Purkinje cell (primary cell): ENCODE data around the gene ZNF316. TPM values are rescaled to one million over a fixed set of nuclear protein-coding genes. Genes with fewer than 3 reads are reported as not detected.

Experiments used
- polyA plus RNA-seq: library from polyadenylated mRNA; unstranded; fragments of >200 nt; fragmentation: Nextera tagmentation; gene quantifications from 2 replicates; pipeline ENCODE4 v1.2.1, GENCODE V29; 2014

Gene ZNF316
- polyA plus RNA-seq = 0.04 and 0.07 TPM in 2 replicates

DNA sequence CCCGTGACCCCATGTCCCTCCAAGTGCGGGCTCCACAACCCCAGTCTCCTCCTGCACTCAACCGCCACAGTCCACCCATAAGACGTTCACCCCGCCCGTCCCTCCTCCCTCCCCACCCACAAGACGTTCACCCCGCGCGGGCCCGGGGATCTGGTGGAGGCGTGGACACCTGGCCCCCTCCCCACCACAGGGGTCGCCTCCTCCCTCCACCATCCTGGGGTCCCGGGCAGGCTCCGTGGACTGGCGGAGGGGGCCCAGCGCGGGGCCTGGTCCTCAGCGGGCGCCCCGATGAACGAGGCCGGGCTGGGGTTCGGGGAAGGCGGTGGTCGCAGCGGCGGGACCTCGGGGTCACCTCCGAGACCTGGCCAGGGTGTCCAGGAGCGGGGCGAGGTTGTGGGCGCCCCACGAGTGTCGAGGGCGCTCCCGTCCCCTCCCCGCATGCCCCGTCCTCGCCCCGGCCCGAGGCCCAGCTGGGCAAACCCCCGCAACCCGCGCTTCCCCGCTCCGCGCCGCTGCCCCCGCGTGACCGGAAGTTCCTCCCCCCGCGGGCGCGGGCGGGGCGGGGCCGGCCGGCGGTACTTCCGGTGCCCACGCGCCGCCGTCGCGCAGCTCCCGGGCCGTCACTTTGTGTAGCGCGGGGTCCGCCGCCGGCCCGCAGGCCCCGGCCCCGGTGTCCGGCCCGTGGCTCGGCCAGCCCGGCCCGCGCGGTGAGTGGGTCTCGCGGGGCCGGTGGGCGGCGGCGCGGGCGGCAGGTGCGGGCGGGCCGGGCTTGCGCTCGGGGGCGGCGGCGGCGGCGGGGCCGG, at the start of gene ZNF316:
Gene ZNF316, plus strand, starts transcription at position 578 of the 803 bp plus-strand sequence. CDS start 5,092 bp downstream, outside the sequence.

DNA sequence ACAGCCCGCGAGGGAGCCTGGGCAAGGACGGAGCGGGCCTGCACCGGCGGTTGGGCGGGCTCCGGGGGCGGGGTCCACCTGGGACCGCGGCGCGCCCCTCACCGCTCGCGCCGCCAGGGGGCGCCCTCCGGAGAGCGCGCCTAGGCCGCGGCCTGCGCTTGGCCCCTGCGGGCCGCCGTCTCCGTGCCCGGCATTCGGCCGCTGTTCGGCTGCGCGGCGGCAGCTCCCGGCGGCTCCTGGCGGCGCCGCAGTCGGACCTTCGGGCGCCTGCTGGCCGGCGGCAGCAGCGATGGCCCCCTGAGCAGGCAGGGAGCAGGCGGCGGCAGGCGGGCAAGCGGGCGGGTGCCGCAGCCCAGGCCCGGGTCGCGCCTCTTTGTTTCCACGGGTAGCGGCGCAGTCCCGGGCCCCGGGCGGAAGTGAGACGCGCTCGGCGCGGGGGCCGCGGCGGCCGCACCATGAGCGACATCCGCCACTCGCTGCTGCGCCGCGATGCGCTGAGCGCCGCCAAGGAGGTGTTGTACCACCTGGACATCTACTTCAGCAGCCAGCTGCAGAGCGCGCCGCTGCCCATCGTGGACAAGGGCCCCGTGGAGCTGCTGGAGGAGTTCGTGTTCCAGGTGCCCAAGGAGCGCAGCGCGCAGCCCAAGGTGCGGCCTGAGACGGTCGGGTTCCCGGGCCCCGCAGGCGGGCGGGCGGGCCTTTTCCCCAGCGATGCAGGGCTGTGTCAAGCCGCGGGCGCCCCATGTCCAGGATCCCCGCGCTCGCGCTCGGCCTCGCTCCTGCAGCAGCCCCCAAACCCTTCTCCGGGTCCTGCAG, 47.1 kb upstream of the ZNF316 start, which contains the start of gene INTS15:
Gene INTS15, plus strand, starts transcription at position 193 of the 816 bp plus-strand sequence. Its CDS starts 263 bp downstream, at position 456.

DNA sequence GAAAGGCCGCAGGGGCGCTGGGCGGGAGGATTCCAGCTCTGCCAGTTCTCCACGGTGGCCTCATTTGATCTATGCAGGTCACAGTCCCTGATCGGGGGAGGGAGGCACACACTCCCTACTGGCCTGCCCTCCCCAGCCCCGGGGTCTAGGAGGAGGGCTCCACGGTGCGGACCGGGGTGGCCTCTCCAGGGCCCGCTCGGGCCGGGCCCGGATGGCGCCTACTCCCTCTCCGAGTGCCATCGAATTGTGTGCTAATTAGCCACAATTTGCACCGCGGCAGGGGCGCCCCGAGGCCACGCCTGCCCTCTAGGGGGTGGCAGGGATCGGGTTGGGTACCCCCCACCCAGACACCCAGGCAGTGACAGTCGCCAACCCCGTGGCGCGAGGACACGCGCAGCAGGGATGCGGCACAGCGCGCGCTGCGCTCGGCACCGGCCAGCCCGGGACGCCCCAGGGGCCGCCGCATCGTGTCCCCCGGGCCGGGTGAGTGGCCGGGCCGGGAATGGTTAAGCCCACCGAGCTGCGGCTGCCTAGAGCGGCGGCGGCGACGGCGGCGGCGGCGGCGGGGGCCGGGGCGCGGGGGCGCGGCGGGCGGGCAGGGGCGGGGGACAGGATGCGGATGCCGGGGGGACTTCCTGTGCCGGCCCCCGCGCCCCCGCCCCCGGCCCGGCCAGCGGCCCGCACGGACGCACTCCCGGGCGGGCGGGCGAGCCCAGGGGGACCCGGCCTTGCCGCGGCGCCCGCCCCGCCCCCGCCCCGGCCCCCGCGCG, 22.0 kb upstream of the ZNF316 start, which contains the start of gene ZNF853:
Gene ZNF853, plus strand, starts transcription at position 658 of the 770 bp plus-strand sequence. CDS start 565 bp downstream, outside the sequence.

Other genes starting within 250 kb of the ZNF316 start
- gene DAGLB, start 189.4 kb upstream of the ZNF316 start, polyA plus RNA-seq = 6.4 and 9.4 TPM in 2 replicates
- gene KDELR2, start 153.2 kb upstream of the ZNF316 start, polyA plus RNA-seq = 29.6 and 45.9 TPM in 2 replicates
- gene GRID2IP, start 85.9 kb upstream of the ZNF316 start, polyA plus RNA-seq = 1.2 and 1.7 TPM in 2 replicates
- gene ZDHHC4, start 59.9 kb upstream of the ZNF316 start, polyA plus RNA-seq = 36.5 and 51.9 TPM in 2 replicates
- gene INTS15, start 47.3 kb upstream of the ZNF316 start, polyA plus RNA-seq = 2.0 and 3.0 TPM in 2 replicates
- not detected in 2 replicates for gene ZNF853, start 21.7 kb upstream of the ZNF316 start, polyA plus RNA-seq
- gene ZNF12, start 69.6 kb downstream of the ZNF316 start, polyA plus RNA-seq = 18.1 and 23.9 TPM in 2 replicates
- gene RSPH10B2, start 116.8 kb downstream of the ZNF316 start, polyA plus RNA-seq = 0.47 TPM in 1 of 2 replicates, not detected in the other
- gene CCZ1B, start 189.0 kb downstream of the ZNF316 start, polyA plus RNA-seq = 41.2 and 41.5 TPM in 2 replicates